ENCODE data around the gene ABCC8. TPM values are rescaled to one million over a fixed set of nuclear protein-coding genes. Genes with fewer than 3 reads are reported as not detected.

Gene ABCC8
- total RNA-seq, 6 experiments from 2014 or later, result 1.3 to 1.5 TPM; not detected in 4

DNA sequence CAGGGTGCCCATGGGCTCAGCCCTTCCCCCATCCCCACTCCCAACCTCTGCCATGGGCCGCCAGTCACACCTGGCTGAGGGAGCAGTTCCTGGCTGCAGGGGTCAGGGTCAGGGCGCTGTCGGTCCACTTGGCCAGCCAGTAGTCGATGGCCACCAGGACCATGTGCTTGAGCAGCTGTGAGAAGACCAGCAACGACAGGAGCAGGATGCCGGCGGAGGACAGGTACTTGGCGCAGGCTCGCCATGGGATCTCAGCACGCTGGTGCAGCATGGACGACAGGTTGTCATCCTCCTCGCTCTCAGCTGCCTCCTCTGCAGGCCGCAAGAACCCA is 69.9 kb downstream of the ABCC8 start:
- ATAC-seq, result no peak
- no peak overlapping the region for H3K4me3 ChIP-seq
- H3K36me3 ChIP-seq, result no peaks in the 10 kb centered on the region
- WGBS (ENCODE audit: insufficient coverage, low coverage, low lambda C conversion rate, missing lambda C conversion rate), result no CpG with 5 or more reads among the region's 13 CpGs
- H3K27me3 ChIP-seq, result no peaks in the 10 kb centered on the region
- H3K4me1 ChIP-seq, result peaks cover 0 to 20% (median 7%) of the 10 kb centered on the region in 4 donors
- DNase-seq, result peak in 1 of 3 donors; percentile 18
- H3K27ac ChIP-seq, result peak overlapping the region in 1 of 3 donors; percentile 72
- TF ChIP-seq POLR2A (IDR thresholded peaks at IDR 0.05) (no peak), CTCF (IDR thresholded peaks at IDR 0.05) (no peak)
- intact Hi-C loops (cut with DNase I), result no loop called here
- H3K9me3 ChIP-seq, result no peaks in the 10 kb centered on the region

GRCh38 chr11:17406082-17406817 is 70.4 kb downstream of the ABCC8 start:
- 50% methylated on average over 2 of the region's 8 CpGs for WGBS (ENCODE audit: insufficient coverage, low coverage, low lambda C conversion rate, missing lambda C conversion rate)
- peak in 1 of 3 donors; percentile 8 for DNase-seq
- intact Hi-C loops (cut with DNase I), result no loop called here

DNA sequence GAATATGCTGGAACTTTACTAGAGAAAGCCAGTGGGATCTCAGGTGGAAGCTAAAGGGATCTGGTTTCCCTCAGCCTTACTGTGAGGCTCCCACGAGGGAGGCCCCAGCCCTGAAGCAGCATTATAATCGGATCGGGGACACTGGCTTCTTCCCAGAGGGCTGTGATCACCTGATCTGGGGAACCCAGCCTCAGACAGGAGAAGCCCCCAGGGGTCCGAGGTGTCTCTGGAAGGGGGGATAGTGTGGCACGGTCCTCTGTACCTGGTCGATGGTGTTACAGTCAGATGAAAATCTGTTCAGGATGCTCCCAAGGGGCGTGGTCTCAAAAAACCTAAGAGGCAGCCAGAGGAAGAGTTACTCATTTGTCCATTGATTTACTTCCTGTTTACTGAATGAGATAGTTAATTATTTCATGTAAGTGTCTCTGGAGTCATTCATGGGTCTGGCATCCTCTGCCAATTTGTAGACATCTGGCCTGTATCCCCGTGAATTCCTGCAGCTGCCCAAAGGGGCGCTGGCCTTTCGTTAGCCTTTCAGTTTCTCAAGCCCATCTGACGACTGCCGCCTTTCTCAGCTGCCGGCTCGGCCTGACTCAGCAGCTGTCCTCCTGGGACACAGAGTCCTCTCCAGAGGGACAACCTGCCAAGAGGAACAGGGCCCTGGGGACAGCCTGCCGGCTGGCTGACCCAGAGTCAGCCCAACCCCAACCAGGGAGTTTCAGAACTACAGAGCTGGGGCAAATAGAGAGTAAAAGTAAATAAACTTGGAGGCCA is 71.2 kb downstream of the ABCC8 start:
- Histone ChIP-seq H3K4me3 (no peak overlapping the region), H3K27ac (peak overlapping the region; percentile 34 to 77 (median 72)), H3K4me1 (peaks cover 0 to 20% (median 7%) of the 10 kb centered on the region in 4 donors), H3K36me3 (no peaks in the 10 kb centered on the region), H3K27me3 (no peaks in the 10 kb centered on the region), H3K9me3 (no peaks in the 10 kb centered on the region)
- WGBS (ENCODE audit: insufficient coverage, low coverage, low lambda C conversion rate, missing lambda C conversion rate), result 10% methylated on average over 8 of the region's 15 CpGs
- ATAC-seq (peak; percentile 97 to 99 (median 98)), DNase-seq (peak; percentile 91 to 96 (median 94))
- intact Hi-C loops (cut with DNase I), result no loop called here
- TF ChIP-seq CTCF (IDR thresholded peaks at IDR 0.05), result peak; percentile 31 to 38 (median 34)
- TF ChIP-seq POLR2A (IDR thresholded peaks at IDR 0.05), result peak; percentile 20

More at GRCh38 chr11:17406082-17406817, 70.4 kb downstream of the ABCC8 start:
- H3K36me3 ChIP-seq, result no peaks in the 10 kb centered on the region
- H3K4me1 ChIP-seq, result peaks cover 0 to 20% (median 7%) of the 10 kb centered on the region in 4 donors
- H3K9me3 ChIP-seq, result no peaks in the 10 kb centered on the region
- peak in 3 of 4 donors; percentile 2 to 30 (median 9) for ATAC-seq
- no peak overlapping the region for H3K4me3 ChIP-seq
- no peaks in the 10 kb centered on the region for H3K27me3 ChIP-seq
- peak overlapping the region; percentile 34 to 77 (median 72) for H3K27ac ChIP-seq
- TF ChIP-seq POLR2A (IDR thresholded peaks at IDR 0.05), result no peak
- no peak for TF ChIP-seq CTCF (IDR thresholded peaks at IDR 0.05)

GRCh38 chr11:17403980-17404759 is 72.5 kb downstream of the ABCC8 start:
- DNase-seq (peak in 1 of 3 donors; percentile 14), ATAC-seq (no peak)
- H3K4me3 ChIP-seq, result no peak overlapping the region
- H3K27ac ChIP-seq, result no peak overlapping the region
- no peaks in the 10 kb centered on the region for H3K27me3 ChIP-seq
- TF ChIP-seq CTCF (IDR thresholded peaks at IDR 0.05), result no peak
- TF ChIP-seq POLR2A (IDR thresholded peaks at IDR 0.05), result no peak
- intact Hi-C loops (cut with DNase I), result no loop called here
- no peaks in the 10 kb centered on the region for H3K36me3 ChIP-seq
- 83% methylated on average over 15 of the region's 18 CpGs for WGBS (ENCODE audit: insufficient coverage, low coverage, low lambda C conversion rate, missing lambda C conversion rate)
- H3K4me1 ChIP-seq, result peaks cover 0 to 20% (median 7%) of the 10 kb centered on the region in 4 donors
- H3K9me3 ChIP-seq, result no peaks in the 10 kb centered on the region

All from right lobe of liver (tissue), 6 donors.